ENCODE data around the gene SLC47A2.

DNA sequence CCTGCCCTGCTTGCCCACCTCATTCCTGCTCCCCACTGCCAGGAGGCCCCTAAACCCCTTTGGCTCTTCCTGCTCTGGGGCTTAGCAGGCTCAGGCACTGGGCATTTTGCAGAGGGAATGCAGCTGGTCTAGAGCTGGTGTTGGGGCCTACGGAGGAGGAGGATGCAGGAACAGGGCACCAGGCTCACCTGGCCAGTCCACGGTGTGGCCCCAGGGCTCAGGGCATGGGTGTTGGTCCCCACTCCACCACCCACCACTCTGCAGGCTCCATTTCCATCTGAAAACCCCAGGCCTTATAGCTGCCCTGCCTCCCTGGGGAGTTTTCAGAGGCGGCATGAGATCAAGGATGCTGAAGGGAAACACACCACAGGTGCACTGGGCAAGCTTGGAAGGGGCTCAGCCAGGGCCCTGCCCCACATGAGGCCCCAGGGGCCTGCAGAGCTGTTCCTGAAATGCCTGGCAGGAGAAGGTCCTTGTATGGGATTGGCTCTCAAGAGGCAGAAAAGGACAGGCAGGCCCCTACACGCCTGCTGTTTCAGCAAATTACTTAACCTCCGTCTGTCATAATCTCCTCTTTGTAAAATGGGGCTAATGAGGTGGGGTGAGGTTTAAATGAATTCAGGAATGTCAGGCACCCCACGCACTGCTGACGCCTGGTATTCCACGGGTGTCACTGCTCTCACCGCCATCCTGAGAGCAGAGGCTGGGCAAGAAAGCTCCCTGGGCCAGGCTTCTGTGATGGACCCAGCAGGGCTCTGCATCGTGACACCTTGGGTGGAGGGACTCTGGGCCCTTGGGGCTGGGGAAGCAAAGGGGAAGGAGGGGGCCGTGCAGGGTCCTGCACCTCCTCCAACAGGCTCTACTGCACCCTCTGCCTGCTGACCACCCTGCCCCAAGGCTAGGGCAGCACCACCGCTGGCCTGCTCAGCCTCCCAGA lies 9.3 kb downstream of the SLC47A2 start:
- TF ChIP-seq, protein P1, sequence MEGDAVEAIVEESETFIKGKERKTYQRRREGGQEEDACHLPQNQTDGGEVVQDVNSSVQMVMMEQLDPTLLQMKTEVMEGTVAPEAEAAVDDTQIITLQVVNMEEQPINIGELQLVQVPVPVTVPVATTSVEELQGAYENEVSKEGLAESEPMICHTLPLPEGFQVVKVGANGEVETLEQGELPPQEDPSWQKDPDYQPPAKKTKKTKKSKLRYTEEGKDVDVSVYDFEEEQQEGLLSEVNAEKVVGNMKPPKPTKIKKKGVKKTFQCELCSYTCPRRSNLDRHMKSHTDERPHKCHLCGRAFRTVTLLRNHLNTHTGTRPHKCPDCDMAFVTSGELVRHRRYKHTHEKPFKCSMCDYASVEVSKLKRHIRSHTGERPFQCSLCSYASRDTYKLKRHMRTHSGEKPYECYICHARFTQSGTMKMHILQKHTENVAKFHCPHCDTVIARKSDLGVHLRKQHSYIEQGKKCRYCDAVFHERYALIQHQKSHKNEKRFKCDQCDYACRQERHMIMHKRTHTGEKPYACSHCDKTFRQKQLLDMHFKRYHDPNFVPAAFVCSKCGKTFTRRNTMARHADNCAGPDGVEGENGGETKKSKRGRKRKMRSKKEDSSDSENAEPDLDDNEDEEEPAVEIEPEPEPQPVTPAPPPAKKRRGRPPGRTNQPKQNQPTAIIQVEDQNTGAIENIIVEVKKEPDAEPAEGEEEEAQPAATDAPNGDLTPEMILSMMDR (conservative IDR thresholded peaks at IDR 0.05; ENCODE audit: low read length): no peak
- TF ChIP-seq EZH2phosphoT487 (IDR thresholded peaks at IDR 0.05; ENCODE audit: borderline replicate concordance): no peak

All from Loucy (cell line).